T-helper 1 cell treated with Interleukin-12 subunit alpha and Interleukin-12 subunit beta and Interleukin-4 antibody, amounts not matched to agents 30 ng/mL and 1 ng/mL, for 36 hours (primary cell): ENCODE results near the gene TMSB10. TPM values are rescaled to one million over a fixed set of nuclear protein-coding genes. Genes with fewer than 3 reads are reported as not detected.

Source experiments
- intact Hi-C: fragments of 100-400 bp; cut with micrococcal nuclease; formaldehyde crosslinking; loops from one replicate; pipeline ENCODE4 v1.15.1; 2024
- total RNA-seq: library from RNA; stranded (reverse); gene quantifications from 2 replicates; pipeline ENCODE4 v1.2.3, GENCODE V29; 2022

TMSB10 gene
- total RNA-seq, 1 donor from 2014 or later = 5,918 TPM

DNA sequence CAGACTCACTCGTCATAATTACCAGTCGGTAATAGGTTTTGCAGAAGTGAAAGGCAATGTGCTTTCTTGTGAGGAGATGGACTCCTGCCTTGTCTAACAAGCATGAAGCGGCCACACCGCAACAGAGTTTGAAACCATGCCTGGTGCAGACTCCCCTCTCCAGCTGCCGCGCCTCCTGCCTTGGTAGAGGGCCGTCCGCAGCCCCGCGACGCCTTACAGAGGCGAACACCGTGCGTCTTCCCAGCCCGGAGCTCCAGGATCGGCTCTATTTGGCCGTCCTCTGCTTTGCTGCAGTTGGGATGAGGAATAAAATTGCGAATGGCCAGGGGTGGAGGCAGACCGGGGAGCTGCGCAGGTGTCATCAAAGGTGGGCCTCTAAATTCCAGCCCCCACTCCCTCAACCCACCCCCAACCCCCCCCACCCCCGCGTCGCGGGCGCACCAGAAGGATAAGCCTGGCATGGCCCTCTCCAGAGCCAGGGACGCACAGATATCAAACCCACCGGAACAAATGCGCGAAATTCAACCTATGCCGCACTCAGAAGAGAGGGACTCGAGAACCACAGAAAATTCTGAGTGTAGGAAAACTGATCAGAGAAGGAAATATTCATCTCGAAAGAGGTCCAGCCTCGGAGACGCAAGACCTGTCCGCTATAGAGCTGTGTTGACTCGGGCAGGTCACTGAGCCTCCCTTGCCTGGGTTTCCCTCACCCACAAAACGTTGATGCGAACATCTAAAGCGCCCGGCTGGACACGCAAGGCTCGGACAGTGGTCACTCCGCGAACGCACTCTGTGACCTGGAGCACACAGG is 25.7 kb upstream of the TMSB10 start:
- intact Hi-C loops = loop anchor here (1.0 to 10.0 kb wide), 7 partner anchors 8 to 565 kb away; partner anchors contain the start of gene SUCLG1

DNA sequence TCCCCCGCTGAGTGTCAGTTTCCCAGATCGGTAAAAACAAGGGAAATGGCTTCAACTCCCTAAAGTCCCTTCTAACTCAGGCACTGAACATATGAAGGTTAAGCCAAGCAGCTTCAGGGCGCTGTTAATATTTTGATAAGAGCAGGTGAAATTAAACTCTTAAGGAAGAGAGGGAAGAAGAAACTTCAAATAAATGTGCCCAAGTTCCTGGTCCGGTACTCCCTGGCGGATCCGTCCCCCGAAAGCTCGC is 25.1 kb upstream of the TMSB10 start:
- intact Hi-C loops = loop anchor here (2.0 to 10.0 kb wide), 5 partner anchors 34 to 566 kb away; partner anchors contain the start of gene SUCLG1

DNA sequence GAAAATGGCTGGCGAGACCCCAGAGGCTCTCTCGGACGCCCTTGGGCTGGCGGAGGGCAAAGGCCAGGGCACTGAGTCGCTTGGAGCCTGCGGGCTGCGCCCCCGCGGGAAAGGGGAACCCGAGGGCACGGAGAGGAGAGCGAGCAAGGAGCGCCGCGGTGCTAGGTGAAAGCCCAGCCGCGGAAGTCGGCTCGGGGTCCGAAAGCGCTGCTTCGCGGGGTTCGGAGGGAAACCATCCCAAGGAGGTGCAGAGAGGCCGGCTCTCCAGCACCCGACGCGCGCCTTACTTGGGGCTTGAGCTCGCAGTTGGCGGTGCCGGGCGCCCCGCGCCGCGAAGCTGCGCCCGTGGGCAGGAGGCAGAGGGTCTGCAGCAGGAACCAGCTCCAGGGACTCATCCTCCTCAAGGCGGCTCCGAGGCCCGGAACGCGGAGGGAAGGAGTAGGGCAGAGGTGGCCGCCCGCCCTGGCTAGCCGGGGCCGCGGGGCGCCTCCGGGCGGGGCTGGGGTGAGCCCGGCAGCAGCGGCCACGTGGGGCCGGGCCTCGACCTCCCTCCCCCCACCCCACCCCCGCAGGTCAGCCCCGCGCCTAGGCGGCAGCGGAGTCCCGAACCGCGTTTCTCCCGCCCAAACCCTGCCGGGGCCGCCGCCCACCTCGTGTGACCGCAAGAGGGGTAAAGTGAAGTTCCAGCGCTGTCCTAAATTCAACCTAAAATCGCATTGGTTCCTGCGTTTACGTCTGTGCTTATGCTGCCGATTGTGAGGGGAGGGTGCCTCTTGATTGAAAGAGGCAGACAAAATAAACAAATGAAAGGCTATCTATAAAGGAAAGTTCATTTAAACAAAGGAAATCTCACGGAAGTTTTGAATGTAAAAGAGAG is 24.6 kb upstream of the TMSB10 start, which contains the start of gene TRABD2A:
TRABD2A (minus strand) TSS at position 440 of the 877 bp plus-strand sequence; CDS start at position 395, 45 bp downstream.
- intact Hi-C loops = loop anchor here (1.0 to 10.0 kb wide), 7 partner anchors 8 to 566 kb away; partner anchors contain the start of gene SUCLG1

DNA sequence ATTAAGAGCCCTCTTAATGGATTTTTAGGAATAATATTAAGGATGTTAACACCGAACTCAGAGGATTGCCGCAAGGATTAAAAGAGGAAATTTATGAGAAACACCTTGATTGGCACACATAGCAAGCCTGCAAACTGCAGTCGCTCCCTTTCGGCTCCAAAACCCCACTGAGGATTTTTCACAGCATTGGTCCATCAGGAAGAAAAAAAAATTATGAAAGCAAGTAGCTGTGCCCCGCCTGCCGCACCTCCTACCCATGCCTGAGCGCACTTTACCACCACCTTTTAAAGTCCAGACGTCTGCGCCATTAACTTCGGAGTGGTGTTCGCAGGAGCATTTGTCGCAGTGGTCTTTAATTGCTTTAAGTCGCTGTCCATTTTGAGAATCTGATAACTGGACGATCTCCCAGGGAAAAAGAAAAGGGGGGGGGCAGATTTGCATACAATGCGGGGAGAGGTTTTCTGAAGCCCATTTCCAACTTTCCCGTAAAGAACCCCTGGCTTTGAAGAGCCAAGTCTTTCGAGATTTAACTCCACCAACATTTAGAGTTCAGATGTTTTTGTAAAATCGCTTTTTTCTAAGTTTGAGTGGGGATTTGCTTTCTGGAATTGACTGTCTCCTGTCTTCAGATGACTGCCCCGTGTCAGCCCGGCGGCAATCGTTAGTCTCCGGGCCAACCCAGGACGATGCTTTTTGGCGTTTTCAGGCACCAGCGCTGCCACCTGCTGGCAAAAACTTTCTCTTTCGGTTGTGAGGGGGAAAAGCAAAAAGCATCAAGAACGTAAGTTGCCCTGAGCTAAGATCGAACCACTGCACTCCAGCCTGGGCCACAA is 23.7 kb upstream of the TMSB10 start:
- intact Hi-C loops = loop anchor here (1.0 to 10.0 kb wide), 14 partner anchors 8 to 567 kb away; partner anchors contain the start of genes DNAH6, SUCLG1 and TMSB10

DNA sequence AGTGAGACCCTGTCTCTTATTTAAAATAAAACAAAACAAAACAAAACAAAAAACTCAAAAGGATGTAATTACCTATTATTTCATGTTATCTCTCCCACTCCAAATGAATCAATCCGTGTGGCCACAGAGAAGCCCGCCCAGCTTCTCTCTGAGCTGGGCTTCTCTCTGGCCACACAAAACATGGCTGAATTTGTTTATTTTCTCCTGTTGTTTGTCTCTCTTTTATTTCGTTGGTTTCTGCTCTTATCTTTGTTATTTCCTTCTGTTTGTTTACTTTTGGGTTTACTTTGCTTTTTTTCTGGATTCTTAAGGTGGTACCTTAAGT is 23.1 kb upstream of the TMSB10 start:
- intact Hi-C loops = loop anchor here (1.0 to 10.0 kb wide), 8 partner anchors 17 to 568 kb away; partner anchors contain the start of genes DNAH6 and TMSB10

DNA sequence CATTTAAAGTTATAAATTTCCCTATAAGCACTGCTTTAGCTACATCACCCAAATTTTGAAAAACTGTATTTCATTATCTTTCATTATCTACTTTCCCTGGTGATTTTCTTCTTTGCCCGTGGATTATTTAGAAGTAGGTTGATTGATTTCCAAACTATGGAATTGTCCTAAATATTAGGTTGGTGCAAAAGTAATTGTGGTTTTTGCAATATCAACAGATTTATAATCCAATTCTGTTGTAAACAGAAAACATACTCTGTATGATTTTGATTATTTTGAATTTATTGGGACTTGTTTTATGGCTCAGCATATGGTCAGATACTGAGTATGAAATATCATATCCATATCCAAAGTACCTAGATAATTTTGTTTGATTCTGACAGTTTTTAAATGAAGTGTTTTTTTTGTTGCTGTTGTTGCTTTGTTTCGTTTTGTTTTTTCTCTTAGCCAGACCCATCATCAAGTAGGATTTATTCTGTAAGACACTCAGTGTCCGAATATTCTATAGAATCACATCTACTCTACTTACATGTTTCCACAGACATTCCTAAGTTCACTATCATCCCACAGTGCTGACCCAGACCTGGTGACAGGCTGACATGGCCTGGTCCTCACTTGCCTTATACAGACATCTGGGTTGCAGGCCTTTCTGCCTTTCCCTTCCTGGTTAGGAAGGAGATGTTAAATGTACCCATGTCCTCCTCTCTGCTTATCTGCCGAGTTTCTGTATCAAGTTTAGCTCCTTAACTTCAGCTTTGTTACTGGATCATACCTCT is 22.5 kb upstream of the TMSB10 start:
- intact Hi-C loops = loop anchor here (1.0 to 10.0 kb wide), 8 partner anchors 18 to 568 kb away; partner anchors contain the start of genes DNAH6 and TMSB10

DNA sequence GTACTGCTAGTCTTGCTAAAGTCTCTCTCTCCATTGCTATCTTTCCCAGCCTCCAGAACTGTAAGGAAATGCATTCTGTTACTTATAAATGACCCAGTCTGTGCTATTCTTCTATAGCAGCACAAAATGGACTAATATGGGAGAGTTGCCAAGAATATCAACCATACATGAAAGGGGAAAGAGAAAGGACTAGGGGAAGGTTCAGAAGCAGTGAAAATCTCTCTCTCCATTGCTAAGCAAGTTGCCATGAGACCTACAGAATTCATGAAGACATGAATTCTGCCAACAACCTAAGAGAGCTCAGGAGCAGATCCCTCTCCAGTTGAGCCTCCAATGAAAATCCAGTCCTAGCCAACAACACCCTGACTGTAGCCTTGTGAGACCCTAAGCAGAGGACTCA is 21.0 kb upstream of the TMSB10 start:
- intact Hi-C loops = loop anchor here (10.0 kb wide), 1 partner anchor 570 kb away; no protein-coding TSS in a partner anchor

DNA sequence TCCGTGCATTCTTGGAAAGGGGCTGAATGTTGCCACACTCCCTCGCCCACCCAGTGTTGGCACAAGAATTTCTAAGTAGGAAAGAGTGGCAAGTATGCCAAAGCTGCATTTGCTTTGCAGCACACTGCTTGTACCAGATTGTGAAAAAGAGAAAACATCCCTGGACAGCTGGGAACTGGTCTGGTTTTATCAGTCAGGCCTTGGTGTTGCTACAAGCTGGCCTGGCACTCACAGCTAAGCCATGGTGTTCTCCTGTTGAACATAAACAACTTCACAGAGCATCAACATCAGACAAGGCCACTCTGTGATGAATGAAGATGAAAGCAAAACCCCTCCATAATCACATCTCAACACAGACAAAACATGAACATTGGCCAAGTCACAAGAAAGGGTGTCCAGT is 20.3 kb upstream of the TMSB10 start:
- intact Hi-C loops = loop anchor here (10.0 kb wide), 1 partner anchor 570 kb away; no protein-coding TSS in a partner anchor

DNA sequence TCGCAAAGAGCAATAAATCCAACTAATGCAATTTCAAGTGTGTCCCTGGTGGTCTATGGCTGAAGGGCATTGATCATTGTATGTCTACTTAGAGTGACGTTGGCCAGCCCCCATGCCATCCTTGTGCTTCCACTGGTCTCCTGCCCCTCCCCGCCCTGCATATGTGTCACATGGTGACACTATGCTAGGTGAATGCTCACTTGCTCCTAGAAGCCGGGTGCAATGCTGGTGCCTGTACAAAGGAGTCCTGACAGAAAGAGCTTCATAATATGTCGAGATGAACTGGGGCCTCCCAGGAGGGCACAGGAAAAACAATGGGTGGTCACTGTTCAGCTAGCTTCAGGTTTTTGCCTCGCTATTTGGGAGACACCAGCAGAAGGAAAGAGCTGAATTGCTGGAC is 18.7 kb upstream of the TMSB10 start:
- intact Hi-C loops = loop anchor here (10.0 kb wide), 1 partner anchor 572 kb away; no protein-coding TSS in a partner anchor

DNA sequence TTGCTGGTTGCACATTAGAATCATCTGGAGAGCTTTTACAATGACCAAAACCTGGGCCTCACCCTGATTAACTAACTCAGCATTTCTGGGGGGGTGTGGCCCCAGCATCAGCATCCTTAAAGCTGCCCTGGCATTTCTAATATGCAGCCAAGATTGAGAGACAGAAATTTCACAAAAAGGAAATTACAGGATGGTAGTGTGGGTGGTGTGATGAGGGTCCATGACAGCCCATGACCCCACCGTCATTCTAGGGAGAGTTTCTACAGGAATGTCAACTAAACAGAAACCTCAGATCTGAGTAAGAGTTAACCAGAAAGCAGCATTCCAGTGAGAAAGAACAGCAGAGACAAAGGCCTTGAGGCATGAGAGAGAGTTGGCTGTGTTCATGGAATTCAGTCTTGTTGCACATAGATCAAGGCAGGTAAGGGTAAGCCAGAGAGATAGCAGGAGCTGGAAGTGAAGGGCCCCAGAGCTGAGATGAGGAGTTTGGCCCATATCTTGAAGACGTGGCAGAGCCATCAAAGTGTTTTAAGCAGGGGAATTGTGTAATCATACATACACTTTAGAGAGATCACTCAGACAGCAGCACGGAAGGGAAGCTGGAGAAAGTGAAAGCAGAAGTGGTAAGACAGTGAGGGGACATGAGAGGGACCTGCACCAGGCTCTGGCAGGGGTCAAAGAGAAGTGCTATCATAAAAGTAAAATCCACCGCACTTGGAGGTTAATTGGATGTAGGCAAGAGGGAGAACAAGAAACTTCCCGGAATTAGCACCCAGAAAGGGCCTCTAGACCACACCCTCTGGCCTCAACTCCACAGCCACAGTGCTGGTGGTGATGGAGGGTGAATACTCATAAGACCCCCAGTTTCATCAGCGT is 16.8 kb upstream of the TMSB10 start:
- intact Hi-C loops = loop anchor here (1.0 to 10.0 kb wide), 5 partner anchors 7 to 574 kb away; partner anchors contain the start of genes TMSB10 and TRABD2A

DNA sequence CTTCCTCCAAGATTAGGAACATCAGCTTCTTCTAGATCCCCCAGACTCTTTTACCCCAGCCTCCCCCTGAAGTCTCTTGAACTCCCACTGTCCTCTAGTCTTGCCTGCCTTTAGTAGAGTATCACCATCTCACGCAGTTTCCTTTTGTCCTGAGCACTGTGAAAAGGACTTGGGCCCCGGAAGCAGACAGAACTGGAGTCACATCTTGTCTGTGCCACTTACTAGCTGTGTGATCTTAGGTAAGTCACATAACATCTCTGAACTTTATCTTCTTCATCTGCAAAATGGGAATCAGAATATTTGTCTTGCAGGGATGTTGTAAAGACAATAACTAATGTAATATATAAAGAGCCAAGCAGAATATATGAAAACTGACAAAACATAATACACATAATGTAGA is 16.1 kb upstream of the TMSB10 start:
- intact Hi-C loops = loop anchor here (1.0 to 10.0 kb wide), 3 partner anchors 8 to 575 kb away; partner anchors contain the start of gene TRABD2A

DNA sequence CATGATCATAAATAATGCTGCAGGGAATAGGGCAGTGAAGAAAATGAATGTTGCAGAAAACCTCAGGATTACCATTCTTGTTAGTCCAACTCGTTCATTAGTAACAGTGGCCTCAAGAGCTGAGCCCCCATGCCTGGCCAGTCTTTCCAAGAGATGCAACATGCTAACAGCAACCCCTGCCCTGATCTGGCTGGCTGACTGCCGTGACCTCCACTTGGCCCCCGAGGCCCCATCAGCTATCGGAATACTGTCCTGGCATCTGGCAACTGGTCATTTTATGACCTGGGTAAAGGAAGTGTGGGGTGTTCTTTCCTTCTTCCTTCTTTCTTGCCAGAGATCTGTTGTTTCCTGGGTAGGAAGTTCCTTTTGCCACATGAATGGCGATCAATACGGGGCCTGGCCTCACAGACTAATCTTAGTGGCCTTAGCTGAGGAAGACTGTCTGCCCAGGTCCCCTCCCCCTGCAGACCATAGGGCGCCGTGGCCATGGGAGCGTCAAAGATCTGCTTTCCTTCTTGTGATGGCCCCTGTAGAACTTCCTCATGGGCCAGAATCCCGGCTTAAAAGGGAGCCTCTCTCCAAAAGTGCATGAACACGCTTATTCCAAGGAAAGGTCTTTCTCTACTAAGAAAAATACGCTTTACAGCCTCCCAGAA is 14.0 kb upstream of the TMSB10 start:
- intact Hi-C loops = no loop called here

DNA sequence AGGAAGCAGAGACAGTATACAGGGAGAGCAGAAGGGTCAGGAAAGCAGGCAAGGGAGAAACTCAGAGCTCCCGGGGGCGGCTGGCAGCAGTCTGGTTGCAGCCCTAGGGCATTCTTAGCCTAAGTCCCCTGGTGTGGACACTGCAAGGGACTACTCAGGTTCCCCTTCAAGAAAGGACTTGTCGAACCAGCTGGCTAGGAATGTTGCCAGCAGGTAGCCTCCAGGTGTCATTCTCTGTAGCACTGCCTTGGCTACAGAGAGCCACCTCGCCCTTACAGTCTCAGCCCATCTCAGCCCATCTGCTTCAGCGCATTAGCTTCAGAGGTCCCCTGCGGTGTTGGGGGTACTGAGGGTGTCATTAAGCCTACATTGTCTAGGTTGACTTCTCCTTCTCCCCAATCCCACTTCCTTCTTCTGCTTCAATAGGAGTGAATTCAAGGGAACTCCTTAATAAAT is 11.3 kb upstream of the TMSB10 start:
- intact Hi-C loops = no loop called here

DNA sequence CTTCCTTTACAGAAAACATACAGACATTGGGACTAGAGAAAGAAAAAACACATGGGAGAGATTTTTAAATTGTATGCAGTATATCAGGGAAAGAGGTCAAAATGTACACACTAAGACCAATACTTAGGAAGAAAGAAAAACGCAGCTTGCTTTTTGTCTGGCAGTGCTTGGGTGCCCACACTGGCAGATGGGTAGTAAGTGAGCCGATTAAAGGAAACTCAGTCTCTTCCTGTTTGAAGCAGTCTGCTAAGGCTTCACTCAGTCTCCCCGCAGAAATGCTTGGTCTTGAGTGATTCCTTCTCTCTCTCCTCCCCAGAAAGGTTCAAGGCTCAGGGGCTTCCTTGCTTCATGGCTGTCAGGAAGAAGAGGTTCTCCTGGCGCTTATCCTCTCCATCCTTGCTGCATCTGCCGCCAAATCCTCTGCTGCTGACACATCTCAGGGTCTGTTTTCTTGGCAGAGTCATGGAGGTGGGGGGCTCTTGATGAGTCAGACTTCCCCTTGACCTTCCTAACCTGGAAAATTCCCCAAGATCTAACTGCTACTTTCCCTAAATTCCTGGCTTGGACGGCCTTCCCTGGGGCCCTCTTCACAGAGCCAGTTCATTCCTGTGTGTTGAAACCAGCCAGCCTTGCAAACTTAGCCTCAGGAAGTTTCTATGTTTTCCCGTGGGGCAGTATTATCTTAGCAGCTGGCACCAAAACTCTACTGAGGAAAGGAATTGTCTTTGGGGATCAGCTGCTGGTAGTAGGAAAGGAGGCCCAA is 10.5 kb upstream of the TMSB10 start:
- intact Hi-C loops = no loop called here

DNA sequence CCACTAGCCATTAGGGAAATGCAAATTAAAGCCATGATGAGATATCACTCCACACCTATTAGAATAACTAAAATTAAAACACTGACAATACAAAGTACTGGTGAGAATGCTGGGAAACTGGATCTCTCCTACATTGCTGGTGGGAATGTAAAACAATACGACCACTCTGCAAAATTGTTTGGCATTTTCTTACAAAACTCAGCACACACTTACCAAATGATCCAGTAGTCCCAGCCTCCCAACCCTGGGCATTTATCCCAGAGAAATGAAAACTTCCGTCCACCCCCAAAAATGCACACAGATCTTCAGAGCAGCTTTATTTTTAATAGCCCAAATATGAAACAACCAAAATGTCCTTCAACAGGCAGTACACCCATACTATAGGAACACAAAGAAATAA is 8.9 kb upstream of the TMSB10 start:
- intact Hi-C loops = no loop called here

DNA sequence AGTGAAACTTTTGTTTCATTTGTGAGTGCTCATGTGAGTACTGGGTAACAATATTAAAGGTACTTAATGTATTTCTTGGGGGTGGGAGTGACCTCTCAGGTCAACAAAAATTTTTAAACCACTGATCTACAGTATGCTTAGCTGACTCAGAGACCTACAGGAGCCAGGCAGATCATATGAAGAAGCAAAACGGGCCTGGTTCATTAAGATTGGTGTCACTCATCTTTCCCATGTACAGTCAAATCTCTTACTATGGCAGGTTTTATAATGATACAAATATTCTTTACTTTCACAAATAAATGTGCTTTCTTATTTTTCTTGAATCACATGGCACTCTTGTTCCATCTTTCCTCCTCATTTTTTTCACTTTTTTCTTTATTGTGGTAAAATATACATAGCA is 7.7 kb upstream of the TMSB10 start:
- intact Hi-C loops = loop anchor here (1.0 kb wide), 2 partner anchors 8 to 10 kb away; no protein-coding TSS in a partner anchor
